Measurements from ENCODE around the gene DDX52. TPM values are rescaled to one million over a fixed set of nuclear protein-coding genes. Genes with fewer than 3 reads are reported as not detected.

The DDX52 gene
- total RNA-seq, 1 donor from 2014 or later = 79.4 TPM

GRCh38 chr17:37605081-37605480 lies 38.2 kb downstream of the DDX52 start:
- peaks cover 14% of the 10 kb centered on the region for H3K4me1 Mint-ChIP-seq (ENCODE audit: low read depth)
- DNase-seq (ENCODE audit: low spot score, unreplicated experiment) = no peak
- no peaks in the 10 kb centered on the region for H3K9me3 Mint-ChIP-seq (ENCODE audit: low read depth)
- H3K27me3 Mint-ChIP-seq = no peaks in the 10 kb centered on the region
- H3K27ac Mint-ChIP-seq = no peak overlapping the region
- H3K36me3 Mint-ChIP-seq (ENCODE audit: insufficient read depth) = peaks cover 20% of the 10 kb centered on the region
- TF ChIP-seq CTCF (IDR thresholded peaks at IDR 0.05; ENCODE audit: unreplicated experiment) = no peak
- H3K4me3 Mint-ChIP-seq (ENCODE audit: low read depth) = no peak overlapping the region

GRCh38 chr17:37604556-37604955 lies 38.7 kb downstream of the DDX52 start:
- no peak overlapping the region for H3K4me3 Mint-ChIP-seq (ENCODE audit: low read depth)
- H3K36me3 Mint-ChIP-seq (ENCODE audit: insufficient read depth) = peaks cover 20% of the 10 kb centered on the region
- no peaks in the 10 kb centered on the region for H3K27me3 Mint-ChIP-seq
- no peak for DNase-seq (ENCODE audit: low spot score, unreplicated experiment)
- no peak overlapping the region for H3K27ac Mint-ChIP-seq
- no peak for TF ChIP-seq CTCF (IDR thresholded peaks at IDR 0.05; ENCODE audit: unreplicated experiment)
- no peaks in the 10 kb centered on the region for H3K9me3 Mint-ChIP-seq (ENCODE audit: low read depth)
- H3K4me1 Mint-ChIP-seq (ENCODE audit: low read depth) = peaks cover 13% of the 10 kb centered on the region

GRCh38 chr17:37598145-37598544 lies 45.1 kb downstream of the DDX52 start:
- Mint-ChIP-seq H3K9me3 (ENCODE audit: low read depth) (no peaks in the 10 kb centered on the region), H3K4me3 (ENCODE audit: low read depth) (no peak overlapping the region), H3K36me3 (ENCODE audit: insufficient read depth) (peaks cover 28% of the 10 kb centered on the region), H3K27me3 (no peaks in the 10 kb centered on the region), H3K27ac (peak overlapping the region; percentile 43), H3K4me1 (ENCODE audit: low read depth) (no peaks in the 10 kb centered on the region)
- no peak for TF ChIP-seq CTCF (IDR thresholded peaks at IDR 0.05; ENCODE audit: unreplicated experiment)
- DNase-seq (ENCODE audit: low spot score, unreplicated experiment) = no peak

GRCh38 chr17:37592291-37592690 lies 51.0 kb downstream of the DDX52 start:
- DNase-seq (ENCODE audit: low spot score, unreplicated experiment) = no peak
- no peaks in the 10 kb centered on the region for H3K4me1 Mint-ChIP-seq (ENCODE audit: low read depth)
- no peak for TF ChIP-seq CTCF (IDR thresholded peaks at IDR 0.05; ENCODE audit: unreplicated experiment)
- peaks cover 21% of the 10 kb centered on the region for H3K36me3 Mint-ChIP-seq (ENCODE audit: insufficient read depth)
- no peaks in the 10 kb centered on the region for H3K9me3 Mint-ChIP-seq (ENCODE audit: low read depth)
- no peaks in the 10 kb centered on the region for H3K27me3 Mint-ChIP-seq
- H3K27ac Mint-ChIP-seq = no peak overlapping the region
- no peak overlapping the region for H3K4me3 Mint-ChIP-seq (ENCODE audit: low read depth)

GRCh38 chr17:37585066-37585465 lies 58.2 kb downstream of the DDX52 start:
- Mint-ChIP-seq H3K9me3 (ENCODE audit: low read depth) (no peaks in the 10 kb centered on the region), H3K27ac (no peak overlapping the region), H3K27me3 (no peaks in the 10 kb centered on the region), H3K4me1 (ENCODE audit: low read depth) (no peaks in the 10 kb centered on the region), H3K4me3 (ENCODE audit: low read depth) (no peak overlapping the region), H3K36me3 (ENCODE audit: insufficient read depth) (peaks cover 10% of the 10 kb centered on the region)
- TF ChIP-seq CTCF (IDR thresholded peaks at IDR 0.05; ENCODE audit: unreplicated experiment) = no peak
- no peak for DNase-seq (ENCODE audit: low spot score, unreplicated experiment)
